ENCODE data around the gene CNPY2.
"Not testable (repeated sequence)": the region's sequence is repeated elsewhere in the genome, so short reads cannot be mapped to it uniquely, and the experiment has no call there.

- not testable (repeated sequence) for TF ChIP-seq CTCF, POLR2A, EP300 (IDR thresholded peaks at IDR 0.05)
Observed at GRCh38 chr12:56266068-56266692, 49.6 kb downstream of the CNPY2 start.

All from tibial nerve (tissue), 4 donors.